Measurements from ENCODE around the gene TCAIM.
"Not testable (repeated sequence)": the region's sequence is repeated elsewhere in the genome, so short reads cannot be mapped to it uniquely, and the experiment has no call there.

Gene TCAIM

GRCh38 chr3:44363591-44363990, 25.0 kb downstream of the TCAIM start:
- TF ChIP-seq CTCF (IDR thresholded peaks at IDR 0.05; ENCODE audit: low read depth, low read length): no peak
- no peak for DNase-seq (ENCODE audit: extremely low read depth, low read depth)

- no peak for DNase-seq (ENCODE audit: extremely low read depth, low read depth)
- no peak for TF ChIP-seq CTCF (IDR thresholded peaks at IDR 0.05; ENCODE audit: low read depth, low read length)
Measured at GRCh38 chr3:44365952-44366351, 27.4 kb downstream of the TCAIM start.

GRCh38 chr3:44375450-44375849, 36.9 kb downstream of the TCAIM start:
- no peak for TF ChIP-seq CTCF (IDR thresholded peaks at IDR 0.05; ENCODE audit: low read depth, low read length)
- no peak for DNase-seq (ENCODE audit: extremely low read depth, low read depth)

GRCh38 chr3:44387404-44387803, 48.8 kb downstream of the TCAIM start:
- no peak for DNase-seq (ENCODE audit: extremely low read depth, low read depth)
- no peak for TF ChIP-seq CTCF (IDR thresholded peaks at IDR 0.05; ENCODE audit: low read depth, low read length)

- DNase-seq (ENCODE audit: extremely low read depth, low read depth): no peak
- TF ChIP-seq CTCF (IDR thresholded peaks at IDR 0.05; ENCODE audit: low read depth, low read length): no peak
Measured at GRCh38 chr3:44392489-44392888, 53.9 kb downstream of the TCAIM start.

- no peak for TF ChIP-seq CTCF (IDR thresholded peaks at IDR 0.05; ENCODE audit: low read depth, low read length)
- DNase-seq (ENCODE audit: extremely low read depth, low read depth): no peak
Measured at GRCh38 chr3:44395714-44396113, 57.1 kb downstream of the TCAIM start.

- DNase-seq (ENCODE audit: extremely low read depth, low read depth): no peak
- no peak for TF ChIP-seq CTCF (IDR thresholded peaks at IDR 0.05; ENCODE audit: low read depth, low read length)
Measured at GRCh38 chr3:44396200-44397171, 57.9 kb downstream of the TCAIM start.

- not testable (repeated sequence) for DNase-seq (ENCODE audit: extremely low read depth, low read depth)
Measured at GRCh38 chr3:44398271-44398670, 59.7 kb downstream of the TCAIM start.
